Dermis microvascular lymphatic vessel endothelial cell (primary cell): Measurements from ENCODE around the gene OR4F15. TPM values are rescaled to one million over a fixed set of nuclear protein-coding genes. Genes with fewer than 3 reads are reported as not detected.

Experiments
- DNase-seq, 2 donors: peaks; one replicate each; pipeline versions ENCODE4 v3.0.0 to v3.0.0-alpha.2; 2010; ENCODE audit warnings: low read depth in 2 of 2
- total RNA-seq: library from RNA; depleted of rRNA; stranded (reverse); fragments of >200 nt; gene quantifications from 2 replicates; pipeline ENCODE4 v1.2.1, GENCODE V29; 2014

The OR4F15 gene
- total RNA-seq, 1 donor from 2014 or later: not detected

- no peak for DNase-seq
These were observed 8.3 kb upstream of the OR4F15 start for GRCh38 chr15:101803676-101804075.

- DNase-seq: no peak
These were observed 7.6 kb upstream of the OR4F15 start for GRCh38 chr15:101804375-101804774.

- no peak for DNase-seq
These were observed 7.1 kb upstream of the OR4F15 start for GRCh38 chr15:101804941-101805340.

- DNase-seq: no peak
These were observed 6.2 kb upstream of the OR4F15 start for GRCh38 chr15:101805605-101806345.

- DNase-seq: no peak
These were observed 4.6 kb upstream of the OR4F15 start for GRCh38 chr15:101807345-101807945.

GRCh38 chr15:101808201-101808600, 3.8 kb upstream of the OR4F15 start:
- no peak for DNase-seq

- no peak for DNase-seq
These were observed 1.5 kb upstream of the OR4F15 start for GRCh38 chr15:101810456-101810855.

- peak in 1 of 2 donors; percentile 8 for DNase-seq
These were observed 1.1 kb upstream of the OR4F15 start for GRCh38 chr15:101810876-101811275.

GRCh38 chr15:101813803-101814534, 2.0 kb downstream of the OR4F15 start:
- DNase-seq: no peak

GRCh38 chr15:101820781-101821180, 8.8 kb downstream of the OR4F15 start:
- DNase-seq: no peak

GRCh38 chr15:101827257-101827656, 15.3 kb downstream of the OR4F15 start:
- DNase-seq: no peak

- DNase-seq: no peak
These were observed 16.8 kb downstream of the OR4F15 start for GRCh38 chr15:101828774-101829173.

GRCh38 chr15:101841656-101842055, 29.7 kb downstream of the OR4F15 start:
- DNase-seq: no peak

GRCh38 chr15:101844916-101845315, 32.9 kb downstream of the OR4F15 start:
- no peak for DNase-seq

GRCh38 chr15:101852356-101852755, 40.4 kb downstream of the OR4F15 start:
- no peak for DNase-seq

Other genes with a start within 250 kb of the OR4F15 start
- gene TM2D3, start 159.8 kb upstream of the OR4F15 start, total RNA-seq: 31.7 and 54.4 TPM in 2 replicates
- gene TARS3, start 87.7 kb upstream of the OR4F15 start, total RNA-seq: 5.6 and 7.3 TPM in 2 replicates
- not detected in 2 replicates for gene OR4F6, start 8.7 kb upstream of the OR4F15 start, total RNA-seq